Esophagus muscularis mucosa (tissue), 3 donors: ENCODE measurements around the gene SLC29A3.

Experiments
- EP300 ChIP-seq: sonication (generic); formaldehyde crosslinking; IDR thresholded peaks from one replicate; pipeline ENCODE4 v1.6.1; 2017; ENCODE audit warnings: antibody characterized with exemption
- TF ChIP-seq, protein P1 (sequence below), 3 experiments: fragments of 200-600 bp in 2 of 3; fragments of 450-650 bp in 1 of 3; sonication (generic) in 2 of 3; IDR thresholded peaks; one replicate each; pipeline ENCODE4 v1.5.1; 2017 to 2019; ENCODE audit warnings: antibody characterized with exemption in 3 of 3, mild to moderate bottlenecking in 2 of 3, moderate library complexity in 1 of 3

GRCh38 chr10:71302451-71302850 lies 16.6 kb upstream of the SLC29A3 start:
- TF ChIP-seq, protein P1, sequence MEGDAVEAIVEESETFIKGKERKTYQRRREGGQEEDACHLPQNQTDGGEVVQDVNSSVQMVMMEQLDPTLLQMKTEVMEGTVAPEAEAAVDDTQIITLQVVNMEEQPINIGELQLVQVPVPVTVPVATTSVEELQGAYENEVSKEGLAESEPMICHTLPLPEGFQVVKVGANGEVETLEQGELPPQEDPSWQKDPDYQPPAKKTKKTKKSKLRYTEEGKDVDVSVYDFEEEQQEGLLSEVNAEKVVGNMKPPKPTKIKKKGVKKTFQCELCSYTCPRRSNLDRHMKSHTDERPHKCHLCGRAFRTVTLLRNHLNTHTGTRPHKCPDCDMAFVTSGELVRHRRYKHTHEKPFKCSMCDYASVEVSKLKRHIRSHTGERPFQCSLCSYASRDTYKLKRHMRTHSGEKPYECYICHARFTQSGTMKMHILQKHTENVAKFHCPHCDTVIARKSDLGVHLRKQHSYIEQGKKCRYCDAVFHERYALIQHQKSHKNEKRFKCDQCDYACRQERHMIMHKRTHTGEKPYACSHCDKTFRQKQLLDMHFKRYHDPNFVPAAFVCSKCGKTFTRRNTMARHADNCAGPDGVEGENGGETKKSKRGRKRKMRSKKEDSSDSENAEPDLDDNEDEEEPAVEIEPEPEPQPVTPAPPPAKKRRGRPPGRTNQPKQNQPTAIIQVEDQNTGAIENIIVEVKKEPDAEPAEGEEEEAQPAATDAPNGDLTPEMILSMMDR (IDR thresholded peaks at IDR 0.05) = no peak
- no peak for TF ChIP-seq EP300
